Activated CD8-positive, alpha-beta T cell treated with anti-CD3 and anti-CD28 coated beads, Interleukin-2, amount 10 ng/mL, durations not matched to agents 7 days and 5 days (primary cell): ENCODE data around the gene PCID2. TPM values are rescaled to one million over a fixed set of nuclear protein-coding genes. Genes with fewer than 3 reads are reported as not detected.

Experiments
- ATAC-seq: fragments of 150-1000 bp; cut with Tn5 transposase; one replicate; pipeline ENCODE4 v1.10.0; 2021; ENCODE audit warnings: moderate library complexity
- CTCF ChIA-PET: fragments of 350-600 bp; sonication (Branson Sonifier 250); formaldehyde crosslinking; loops from one replicate; lab custom pipeline; 2021; ENCODE audit warnings: antibody characterized with exemption; lab: Charles Lee
- POLR2A ChIA-PET: fragments of 350-600 bp; sonication (Branson Sonifier 250); formaldehyde crosslinking; loops from one replicate; lab custom pipeline; 2021; ENCODE audit warnings: antibody characterized with exemption; lab: Charles Lee
- DNase-seq: peaks from one replicate; pipeline ENCODE4 v3.0.0-alpha.2; 2020
- H3K27ac Mint-ChIP-seq: one replicate; pipeline ENCODE4 v1.8.0; 2021; ENCODE audit warnings: mild to moderate bottlenecking, mixed read lengths
- H3K27me3 Mint-ChIP-seq: one replicate; pipeline ENCODE4 v1.8.0; 2021; ENCODE audit warnings: low read depth, mixed read lengths
- H3K36me3 Mint-ChIP-seq: one replicate; pipeline ENCODE4 v1.8.0; 2021; ENCODE audit warnings: low read depth, mixed read lengths
- H3K4me1 Mint-ChIP-seq: one replicate; pipeline ENCODE4 v1.8.0; 2021; ENCODE audit warnings: low read depth, mixed read lengths
- H3K4me3 Mint-ChIP-seq: one replicate; pipeline ENCODE4 v1.8.0; 2021; ENCODE audit warnings: mild to moderate bottlenecking, mixed read lengths
- H3K9me3 Mint-ChIP-seq: one replicate; pipeline ENCODE4 v1.8.0; 2022; ENCODE audit warnings: mixed read lengths; ENCODE audit not compliant: insufficient read depth
- total RNA-seq, 2 experiments: library from RNA; stranded (reverse); gene quantifications; one replicate each; pipeline ENCODE4 v1.2.3, GENCODE V29; 2021

The PCID2 gene
- total RNA-seq, 2 experiments from 2014 or later, result 49.3 to 52.4 TPM

DNA sequence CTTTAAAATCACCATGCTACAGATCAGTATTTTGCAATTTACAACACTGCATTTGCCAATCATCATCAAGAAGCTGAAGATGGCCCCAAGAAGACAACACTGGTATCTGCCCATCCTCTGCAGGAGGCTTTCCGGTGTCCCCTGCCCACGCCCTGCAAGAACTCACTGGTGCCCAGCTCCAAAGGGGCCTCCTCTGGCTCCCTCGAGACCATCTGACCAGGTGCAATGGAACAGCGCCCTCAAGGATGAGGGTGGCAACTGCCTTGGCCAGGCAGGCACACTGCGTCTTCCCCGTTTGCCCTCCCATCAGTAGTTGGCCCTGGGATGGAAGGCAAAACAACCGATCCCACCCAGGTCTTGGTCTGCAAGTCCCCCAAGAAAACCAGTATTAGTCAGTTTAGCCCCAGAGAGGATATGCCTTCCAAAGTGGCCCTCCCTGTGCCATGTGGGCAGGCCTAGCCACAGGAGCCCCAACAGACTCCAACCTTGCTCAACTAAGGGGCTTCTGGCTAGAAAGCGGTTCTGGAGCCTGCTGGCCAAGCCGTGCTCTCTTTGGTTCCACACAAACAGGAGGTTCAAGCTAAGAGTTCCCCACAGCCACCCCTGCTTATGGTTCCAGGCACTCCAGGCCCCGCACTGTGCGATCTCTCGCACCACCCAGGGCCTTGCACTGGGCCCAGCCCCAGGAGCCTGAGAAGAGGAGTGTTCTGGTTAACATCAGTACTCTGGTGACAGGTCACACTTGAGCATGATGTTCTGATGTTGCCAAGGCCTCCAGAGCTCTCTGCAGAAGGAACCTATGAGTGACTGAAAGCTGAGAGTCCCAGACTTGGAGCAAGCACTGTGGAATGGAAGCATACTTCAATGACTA is 4.7 kb downstream of the PCID2 start:
- H3K9me3 Mint-ChIP-seq, result no peaks in the 10 kb centered on the region
- POLR2A ChIA-PET, result no interaction called here
- peak overlapping the region; percentile 30 for H3K27ac Mint-ChIP-seq
- no peak overlapping the region for H3K4me3 Mint-ChIP-seq
- peaks cover 35% of the 10 kb centered on the region for H3K36me3 Mint-ChIP-seq
- no peak for DNase-seq
- peaks cover 40% of the 10 kb centered on the region for H3K4me1 Mint-ChIP-seq
- H3K27me3 Mint-ChIP-seq, result no peaks in the 10 kb centered on the region
- no peak for ATAC-seq
- CTCF ChIA-PET, result no interaction called here

DNA sequence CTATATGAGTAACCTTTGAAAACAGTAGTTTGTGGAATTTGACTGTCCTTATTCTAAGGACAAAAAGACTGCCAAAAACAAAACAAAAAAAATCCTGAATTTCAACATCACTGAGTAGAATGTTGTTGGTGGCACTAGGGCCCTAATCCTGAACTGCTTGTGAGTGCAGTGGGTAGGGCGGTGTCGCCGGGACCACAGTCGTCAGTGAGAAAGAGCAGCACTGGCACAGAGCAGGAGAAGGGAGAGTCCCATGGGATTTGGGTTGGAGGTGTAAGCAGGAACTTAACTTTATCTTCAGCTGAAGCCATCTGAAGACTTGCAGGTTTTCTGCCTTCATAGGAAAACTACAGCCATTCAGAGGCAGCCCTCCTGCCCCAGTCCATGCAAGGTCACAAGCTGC is 5.6 kb downstream of the PCID2 start:
- no peak for DNase-seq
- no peaks in the 10 kb centered on the region for H3K27me3 Mint-ChIP-seq
- peaks cover 40% of the 10 kb centered on the region for H3K4me1 Mint-ChIP-seq
- no peak overlapping the region for H3K27ac Mint-ChIP-seq
- ChIA-PET POLR2A (no interaction called here), CTCF (no interaction called here)
- no peak for ATAC-seq
- H3K4me3 Mint-ChIP-seq, result no peak overlapping the region
- H3K36me3 Mint-ChIP-seq, result peaks cover 38% of the 10 kb centered on the region
- H3K9me3 Mint-ChIP-seq, result no peaks in the 10 kb centered on the region

DNA sequence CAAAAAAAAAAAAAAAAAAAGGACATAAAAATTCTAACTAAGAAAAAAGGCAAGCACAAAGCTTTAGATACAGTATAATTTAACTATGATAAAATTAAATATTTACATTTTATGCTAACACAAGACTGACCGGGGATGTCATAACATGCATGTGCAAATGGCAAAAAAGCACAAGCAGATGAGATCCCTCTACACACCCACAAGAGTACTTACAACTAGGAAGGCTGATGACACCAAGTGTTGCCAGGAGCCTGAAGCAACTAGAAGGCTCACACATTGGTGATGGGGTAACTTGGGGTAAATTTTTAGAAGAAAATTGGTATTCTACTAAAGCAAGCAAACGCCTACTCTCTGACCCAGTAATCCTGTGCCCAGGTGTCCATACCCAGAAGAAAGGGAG is 6.7 kb downstream of the PCID2 start:
- Mint-ChIP-seq H3K36me3 (peaks cover 44% of the 10 kb centered on the region), H3K27me3 (no peaks in the 10 kb centered on the region), H3K4me3 (no peak overlapping the region), H3K4me1 (peaks cover 31% of the 10 kb centered on the region), H3K9me3 (no peaks in the 10 kb centered on the region), H3K27ac (no peak overlapping the region)
- ATAC-seq (no peak), DNase-seq (no peak)
- POLR2A ChIA-PET, result interaction anchor here (0.7 kb wide), 1 partner anchor 670 kb away, joined by 3 read pairs; no protein-coding TSS in a partner anchor
- CTCF ChIA-PET, result no interaction called here

DNA sequence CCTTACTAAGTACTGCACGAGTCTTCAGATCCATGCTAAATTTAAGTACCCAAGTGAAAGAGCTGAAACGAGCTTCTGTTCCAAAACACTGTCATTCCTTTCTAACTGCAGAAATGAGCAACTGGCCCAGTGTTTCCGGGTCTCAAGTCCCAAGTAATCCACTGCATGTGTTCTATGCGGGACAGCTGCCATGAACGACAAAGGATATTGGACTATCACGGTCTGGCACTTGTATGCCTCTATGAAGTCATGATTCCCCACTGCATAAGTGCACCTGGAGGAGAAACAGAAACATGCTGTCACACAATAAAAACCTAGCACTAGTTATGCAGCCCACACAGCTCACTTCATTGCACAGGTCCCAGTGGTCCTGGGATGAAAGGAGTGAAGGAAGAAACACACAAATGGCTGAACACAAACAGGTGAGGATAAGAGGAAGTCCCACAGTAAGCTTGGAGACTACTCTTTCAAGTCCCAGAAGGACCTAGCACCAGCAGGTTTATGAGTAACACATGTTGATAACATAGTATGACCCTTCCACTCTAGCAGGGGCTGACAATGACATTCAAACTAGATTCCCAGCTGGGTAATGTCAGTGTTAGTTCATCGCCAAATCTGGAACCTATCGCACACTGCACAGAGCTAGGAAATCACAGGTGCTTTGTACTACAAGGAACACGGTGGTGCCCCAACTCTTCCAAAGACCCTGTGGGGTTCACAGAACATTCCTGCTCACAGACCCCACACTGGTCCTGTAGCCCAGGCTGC is 11.3 kb downstream of the PCID2 start:
- ChIA-PET CTCF (interaction anchor here (2.0 kb wide), 1 partner anchor 10 kb away, joined by 8 read pairs; the partner anchor contains the start of gene PCID2), POLR2A (interaction anchor here (1.6 kb wide), 1 partner anchor 13 kb away, joined by 5 read pairs; the partner anchor contains the start of gene CUL4A)
- ATAC-seq (no peak), DNase-seq (no peak)
- Mint-ChIP-seq H3K4me3 (no peak overlapping the region), H3K4me1 (peaks cover 3% of the 10 kb centered on the region), H3K9me3 (no peaks in the 10 kb centered on the region), H3K36me3 (peaks cover 50% of the 10 kb centered on the region), H3K27ac (no peak overlapping the region), H3K27me3 (no peaks in the 10 kb centered on the region)

DNA sequence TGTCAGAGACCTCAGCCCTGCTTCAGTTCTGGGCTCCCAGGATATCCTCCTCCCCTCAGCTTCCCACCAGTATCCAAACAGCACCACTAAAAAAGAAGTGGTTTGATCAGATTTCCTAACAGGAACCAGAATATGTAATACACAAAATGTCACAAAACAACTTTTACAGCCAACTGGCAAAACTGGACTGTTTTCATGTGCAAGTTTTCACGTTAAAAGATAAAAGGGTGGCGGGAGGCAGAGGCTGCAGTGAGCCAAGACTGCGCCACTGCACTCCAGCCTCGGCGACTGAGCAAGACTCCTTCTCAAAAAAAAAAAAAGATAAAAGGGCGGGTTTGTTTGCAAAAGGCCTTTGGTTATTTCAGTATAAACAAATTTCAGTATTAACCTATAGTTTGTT is 13.1 kb downstream of the PCID2 start:
- Mint-ChIP-seq H3K4me3 (no peak overlapping the region), H3K27ac (no peak overlapping the region), H3K9me3 (no peaks in the 10 kb centered on the region), H3K36me3 (peaks cover 55% of the 10 kb centered on the region), H3K4me1 (no peaks in the 10 kb centered on the region), H3K27me3 (no peaks in the 10 kb centered on the region)
- ChIA-PET POLR2A (no interaction called here), CTCF (no interaction called here)
- DNase-seq (no peak), ATAC-seq (no peak)

DNA sequence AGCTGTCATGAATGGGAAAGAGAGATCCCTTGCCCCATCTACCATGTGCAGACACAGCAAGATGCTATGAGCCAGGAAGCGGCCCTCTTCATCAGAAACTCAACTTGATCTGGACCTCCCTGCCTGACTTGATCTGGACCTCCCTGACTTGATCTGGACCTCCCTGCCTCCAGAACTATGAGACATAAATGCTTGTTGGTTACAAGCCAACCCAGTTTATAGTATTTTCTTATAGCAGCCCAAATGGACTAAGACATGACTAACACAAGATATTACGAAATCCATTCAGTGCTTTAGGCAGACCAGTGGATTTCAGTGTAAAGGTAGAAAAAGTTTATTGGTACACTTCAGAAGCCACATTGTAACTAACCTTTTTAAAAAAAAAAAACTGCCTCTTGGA is 15.6 kb downstream of the PCID2 start:
- no peak for ATAC-seq
- ChIA-PET POLR2A (no interaction called here), CTCF (interaction anchor here (1.0 kb wide), 1 partner anchor 9 kb away, joined by 3 read pairs; no protein-coding TSS in a partner anchor)
- Mint-ChIP-seq H3K27me3 (no peaks in the 10 kb centered on the region), H3K4me3 (no peak overlapping the region), H3K4me1 (peaks cover 12% of the 10 kb centered on the region), H3K36me3 (peaks cover 59% of the 10 kb centered on the region), H3K27ac (no peak overlapping the region), H3K9me3 (no peaks in the 10 kb centered on the region)
- no peak for DNase-seq

DNA sequence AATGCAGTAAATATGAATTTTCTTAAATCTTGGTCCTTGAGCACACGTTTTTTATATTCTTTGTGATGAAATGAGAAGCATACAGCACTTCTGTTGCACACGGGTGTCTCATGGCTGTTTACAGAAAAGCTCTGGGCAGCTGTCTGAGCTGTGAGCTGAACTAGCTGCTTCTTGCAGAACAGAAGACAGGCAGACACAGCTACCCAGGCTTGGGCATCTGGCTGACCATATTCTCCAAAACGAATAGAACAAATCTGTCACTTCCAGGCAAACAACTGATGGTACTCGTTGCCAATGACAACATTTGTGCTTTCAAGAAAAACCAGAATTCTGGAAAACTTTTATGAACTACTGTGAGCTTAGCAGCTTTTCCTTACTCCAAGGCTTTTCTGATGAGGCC is 16.2 kb downstream of the PCID2 start:
- ATAC-seq (no peak), DNase-seq (no peak)
- Mint-ChIP-seq H3K27me3 (no peaks in the 10 kb centered on the region), H3K36me3 (peaks cover 60% of the 10 kb centered on the region), H3K4me1 (peaks cover 17% of the 10 kb centered on the region), H3K9me3 (no peaks in the 10 kb centered on the region), H3K4me3 (no peak overlapping the region), H3K27ac (no peak overlapping the region)
- ChIA-PET CTCF (interaction anchor here (1.0 kb wide), 1 partner anchor 9 kb away, joined by 3 read pairs; no protein-coding TSS in a partner anchor), POLR2A (no interaction called here)

DNA sequence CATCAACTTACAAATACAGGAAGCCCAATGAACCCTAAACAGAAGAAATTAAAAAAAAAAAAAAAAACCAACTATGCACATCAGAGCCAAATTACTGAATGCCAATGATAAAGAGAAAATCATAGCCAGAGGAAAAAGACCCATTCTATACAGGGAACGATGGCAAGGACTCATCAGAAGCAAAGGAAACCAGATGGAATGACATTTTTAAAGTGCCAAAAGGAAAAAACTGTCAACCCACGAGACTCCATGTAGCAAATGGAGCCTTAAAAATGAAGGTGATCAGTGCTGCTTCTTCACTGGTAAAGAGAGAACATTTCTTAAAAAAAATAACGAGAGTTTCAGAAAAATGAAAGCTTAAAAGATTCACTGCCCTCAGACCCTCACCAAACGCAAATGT is 18.3 kb downstream of the PCID2 start:
- no peak overlapping the region for H3K27ac Mint-ChIP-seq
- ATAC-seq, result no peak

DNA sequence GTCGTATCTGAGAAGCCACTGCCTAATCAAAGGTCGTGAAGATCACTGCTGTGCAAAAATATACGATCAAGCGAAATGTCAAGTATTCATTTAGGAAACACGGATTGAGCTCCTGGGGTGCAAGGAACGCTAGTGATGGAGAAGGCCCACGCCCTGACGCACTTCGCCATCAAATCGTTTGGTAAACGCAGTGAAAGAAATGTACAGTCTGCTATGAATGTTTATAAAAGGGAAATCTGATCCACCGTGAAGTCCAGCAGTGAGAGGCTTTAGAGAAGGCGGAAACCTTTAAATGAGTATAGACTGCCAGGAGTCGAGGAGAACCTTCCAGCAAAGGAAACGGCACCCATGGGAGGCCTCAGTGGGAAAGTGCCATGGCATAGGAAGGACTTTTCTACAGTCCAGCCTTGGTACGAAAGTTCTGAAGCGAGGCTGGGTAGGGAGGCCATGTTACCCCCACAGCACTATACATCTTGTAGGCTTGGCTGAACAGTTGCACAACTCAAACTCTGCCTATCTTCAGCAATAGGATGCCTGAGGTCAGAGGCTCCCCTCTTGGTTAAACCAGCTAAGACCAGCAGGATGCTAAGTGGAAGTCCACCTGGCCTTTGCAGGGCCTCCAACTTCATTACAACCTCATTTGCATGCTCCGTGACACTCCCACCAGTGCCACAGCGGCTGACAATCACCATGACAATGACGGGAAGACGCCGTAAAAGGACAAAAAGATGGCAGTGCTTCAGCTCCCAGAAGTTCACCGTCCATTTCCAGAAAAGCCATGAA is 20.4 kb downstream of the PCID2 start:
- Mint-ChIP-seq H3K36me3 (peaks cover 59% of the 10 kb centered on the region), H3K4me1 (peaks cover 46% of the 10 kb centered on the region), H3K4me3 (no peak overlapping the region), H3K9me3 (no peaks in the 10 kb centered on the region), H3K27me3 (no peaks in the 10 kb centered on the region), H3K27ac (no peak overlapping the region)
- ATAC-seq (no peak), DNase-seq (no peak)
- ChIA-PET POLR2A (no interaction called here), CTCF (interaction anchor here (0.7 kb wide), 1 partner anchor 195 kb away, joined by 3 read pairs; no protein-coding TSS in a partner anchor)

More for the DNA sequence above, 18.3 kb downstream of the PCID2 start:
- peaks cover 61% of the 10 kb centered on the region for H3K36me3 Mint-ChIP-seq
- no peak overlapping the region for H3K4me3 Mint-ChIP-seq
- CTCF ChIA-PET, result interaction anchor here (1.2 kb wide), 1 partner anchor 17 kb away, joined by 3 read pairs; no protein-coding TSS in a partner anchor
- no peak for DNase-seq
- no peaks in the 10 kb centered on the region for H3K27me3 Mint-ChIP-seq
- peaks cover 34% of the 10 kb centered on the region for H3K4me1 Mint-ChIP-seq
- POLR2A ChIA-PET, result interaction anchor here (0.7 kb wide), 1 partner anchor 108 kb away, joined by 3 read pairs; the partner anchor contains the start of gene LAMP1
- H3K9me3 Mint-ChIP-seq, result no peaks in the 10 kb centered on the region

DNA sequence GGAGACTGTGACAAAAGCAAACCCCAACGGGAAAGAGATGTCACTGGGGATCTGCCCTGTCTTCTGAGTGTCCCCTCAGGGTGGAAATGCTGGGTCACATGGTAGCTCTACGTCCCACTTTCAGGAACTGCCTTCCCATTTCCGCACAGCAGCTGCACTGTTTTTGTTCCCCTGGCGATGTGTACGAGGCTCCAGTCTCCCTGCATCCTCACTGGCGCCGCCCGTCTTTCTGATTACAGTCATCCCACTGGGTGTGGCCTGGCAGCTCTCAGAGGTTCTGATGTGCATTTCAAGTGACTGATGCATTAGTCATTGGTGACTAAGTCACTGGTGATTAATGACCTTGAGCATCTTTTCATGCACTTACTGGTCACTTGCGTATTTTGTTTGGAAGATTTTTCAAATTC is 21.2 kb downstream of the PCID2 start:
- ChIA-PET POLR2A (interaction anchor here (0.8 kb wide), 1 partner anchor 23 kb away, joined by 6 read pairs; no protein-coding TSS in a partner anchor), CTCF (no interaction called here)
- Mint-ChIP-seq H3K27me3 (no peaks in the 10 kb centered on the region), H3K4me3 (no peak overlapping the region), H3K9me3 (no peaks in the 10 kb centered on the region), H3K27ac (no peak overlapping the region), H3K4me1 (peaks cover 48% of the 10 kb centered on the region), H3K36me3 (peaks cover 62% of the 10 kb centered on the region)
- no peak for ATAC-seq
- DNase-seq, result no peak
